K562 (cell line): ENCODE results near the gene CHMP3. TPM values are rescaled to one million over a fixed set of nuclear protein-coding genes. Genes with fewer than 3 reads are reported as not detected.

Source experiments
- CBX2 ChIP-seq: fragments of 200-600 bp; sonication (generic); IDR thresholded peaks from one replicate; pipeline ENCODE4 v1.6.1; 2012; ENCODE audit warnings: mild to moderate bottlenecking, low read length, inconsistent platforms; ENCODE audit not compliant: insufficient read depth, poor library complexity, severe bottlenecking
- FIP1L1 ChIP-seq: fragments of 200-400 bp; formaldehyde crosslinking; IDR thresholded peaks from 2 replicates; pipeline ENCODE4 v1.6.1; 2018; ENCODE audit warnings: mild to moderate bottlenecking, low read depth, low read length; ENCODE audit not compliant: poor library complexity, severe bottlenecking
- KLF10 ChIP-seq: fragments of 250-450 bp; sonication (Bioruptor Pico); IDR thresholded peaks from 2 replicates; pipeline ENCODE4 v1.6.1; 2021; ENCODE audit warnings: matching md5 sums
- MAX ChIP-seq: sonication (generic); formaldehyde crosslinking; IDR thresholded peaks from 2 replicates; pipeline ENCODE4 v1.9.0; 2022; ENCODE audit warnings: mild to moderate bottlenecking, missing genetic modification reagents
- MIER1 ChIP-seq: fragments of 450-650 bp; IDR thresholded peaks from 2 replicates; pipeline ENCODE4 v1.6.1; 2016; ENCODE audit warnings: antibody characterized with exemption, mild to moderate bottlenecking, low read depth
- NFE2 ChIP-seq: IDR thresholded peaks from 2 replicates; pipeline ENCODE4 v1.6.1; 2014; ENCODE audit warnings: antibody characterized with exemption, low read depth
- SMARCE1 ChIP-seq: fragments of 450-650 bp; IDR thresholded peaks from 2 replicates; pipeline ENCODE4 v1.7.1; 2016; ENCODE audit warnings: mild to moderate bottlenecking
- THRA ChIP-seq: fragments of 450-650 bp; IDR thresholded peaks from 2 replicates; pipeline ENCODE4 v1.6.1; 2017; ENCODE audit warnings: mild to moderate bottlenecking, moderate library complexity
- ZMIZ1 ChIP-seq, 2 experiments: fragments of 150-350 bp in 1 of 2; IDR thresholded peaks; 2 replicates each; pipeline ENCODE4 v1.6.1; 2012 to 2016; ENCODE audit warnings: low read depth in 2 of 2, low read length in 2 of 2, mild to moderate bottlenecking in 1 of 2, moderate library complexity in 1 of 2
- ZNF140 ChIP-seq: fragments of 250-450 bp; sonication (Bioruptor Pico); IDR thresholded peaks from 2 replicates; pipeline ENCODE4 v1.8.0; 2021; ENCODE audit warnings: moderate library complexity, mild to moderate bottlenecking, inconsistent platforms
- ZNF184 ChIP-seq: sonication (generic); formaldehyde crosslinking; IDR thresholded peaks from 2 replicates; pipeline ENCODE4 v1.5.0; 2020; ENCODE audit warnings: missing genetic modification reagents
- ZNF239 ChIP-seq: fragments of 250-450 bp; sonication (Bioruptor Pico); IDR thresholded peaks from 2 replicates; pipeline ENCODE4 v1.4.0; 2020; ENCODE audit warnings: mild to moderate bottlenecking
- polyA plus RNA-seq, 8 experiments: library from polyadenylated mRNA; depleted of rRNA in 4 of 8; stranded (reverse) in 5 of 8; unstranded in 3 of 8; fragments of >200 nt; fragmentation: Nextera tagmentation in 2 of 8; fragmentation: Illumina TruSeq in 1 of 8; extraction: Ambion mirVana in 2 of 8; extraction: Trizol in 1 of 8; gene quantifications; 2 replicates each; pipeline versions ENCODE4 v1.2.1 to v1.2.3, GENCODE V29; 2011 to 2014; ENCODE audit warnings: inconsistent platforms in 1 of 8, missing spikeins in 1 of 8
- total RNA-seq, 7 experiments: library from RNA; depleted of rRNA in 6 of 7; stranded (reverse); fragments of >200 nt in 6 of 7; fragmentation: Illumina TruSeq in 2 of 7; extraction: Trizol in 2 of 7; gene quantifications; 2 replicates each; pipeline versions ENCODE4 v1.2.1 to v1.2.3, GENCODE V29; 2011 to 2021; ENCODE audit warnings: low replicate concordance in 1 of 7
- TF ChIP-seq, protein P1 (sequence below): fragments of 450-650 bp; formaldehyde crosslinking; IDR thresholded peaks from 2 replicates; pipeline ENCODE4 v1.4.0; 2020; ENCODE audit warnings: mild to moderate bottlenecking, moderate library complexity

The CHMP3 gene
- total and polyA plus RNA-seq, 9 of the 15 experiments (the other 6 are each of a cell fraction or from before 2014, with no cell fraction given), result 20.6 to 52.5 (median 31.7) TPM

GRCh38 chr2:86603905-86604304, 40.7 kb upstream of the CHMP3 start (continued):
- TF ChIP-seq, protein P1, sequence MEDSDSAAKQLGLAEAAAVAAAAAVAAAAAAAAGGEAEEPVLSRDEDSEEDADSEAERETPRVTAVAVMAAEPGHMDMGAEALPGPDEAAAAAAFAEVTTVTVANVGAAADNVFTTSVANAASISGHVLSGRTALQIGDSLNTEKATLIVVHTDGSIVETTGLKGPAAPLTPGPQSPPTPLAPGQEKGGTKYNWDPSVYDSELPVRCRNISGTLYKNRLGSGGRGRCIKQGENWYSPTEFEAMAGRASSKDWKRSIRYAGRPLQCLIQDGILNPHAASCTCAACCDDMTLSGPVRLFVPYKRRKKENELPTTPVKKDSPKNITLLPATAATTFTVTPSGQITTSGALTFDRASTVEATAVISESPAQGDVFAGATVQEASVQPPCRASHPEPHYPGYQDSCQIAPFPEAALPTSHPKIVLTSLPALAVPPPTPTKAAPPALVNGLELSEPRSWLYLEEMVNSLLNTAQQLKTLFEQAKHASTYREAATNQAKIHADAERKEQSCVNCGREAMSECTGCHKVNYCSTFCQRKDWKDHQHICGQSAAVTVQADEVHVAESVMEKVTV (CRISPR knock-in tag), result no peak
- no peak for TF ChIP-seq KLF10 (CRISPR knock-in tag)
- TF ChIP-seq ZMIZ1 (IDR thresholded peaks at IDR 0.05; ENCODE audit: low read depth in 2 of 2, low read length in 2 of 2), result no peak
- no peak for TF ChIP-seq MAX (CRISPR knock-in tag)
- no peak for TF ChIP-seq ZNF184 (CRISPR knock-in tag)
- no peak for TF ChIP-seq SMARCE1
- no peak for TF ChIP-seq ZNF140 (CRISPR knock-in tag)
- TF ChIP-seq NFE2, result 0 out of 2 replicates have a peak, but pooled peaks have one; percentile 29
- TF ChIP-seq MIER1, result no peak
- TF ChIP-seq CBX2, result no peak
- no peak for TF ChIP-seq ZNF239 (CRISPR knock-in tag)
- TF ChIP-seq THRA, result no peak
- TF ChIP-seq FIP1L1, result no peak
